HG03442 (cell line): ENCODE measurements around the gene CTSK.

Experiments
- ATAC-seq: cut with Tn5 transposase; IDR thresholded peaks from one replicate; pipeline ENCODE4 v1.9.1; 2021; ENCODE audit warnings: mild to moderate bottlenecking, moderate library complexity; ENCODE audit not compliant: unreplicated experiment

The CTSK gene

GRCh38 chr1:150763018-150763417, 45.0 kb downstream of the CTSK start:
- no peak for ATAC-seq

- no peak for ATAC-seq
Observed at GRCh38 chr1:150762552-150762951, 45.5 kb downstream of the CTSK start.

DNA sequence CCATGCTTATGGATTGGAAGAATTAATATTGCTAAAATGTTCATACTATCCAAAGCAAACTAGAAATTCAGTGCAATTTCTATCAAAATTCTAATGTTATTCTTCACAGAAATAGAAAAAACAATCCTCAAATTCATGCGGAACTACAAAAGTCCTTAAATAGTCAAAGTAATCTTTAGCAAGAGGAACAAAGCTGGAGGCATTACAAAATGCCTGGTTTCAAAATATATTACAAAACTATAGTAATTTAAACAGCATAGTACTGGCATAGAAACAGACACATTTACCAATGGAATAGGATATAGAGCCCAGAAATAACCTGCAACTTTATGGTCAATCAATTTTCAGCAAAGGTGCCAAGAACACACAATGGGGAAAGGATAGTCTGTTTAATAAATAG, 46.3 kb downstream of the CTSK start:
- no peak for ATAC-seq

DNA sequence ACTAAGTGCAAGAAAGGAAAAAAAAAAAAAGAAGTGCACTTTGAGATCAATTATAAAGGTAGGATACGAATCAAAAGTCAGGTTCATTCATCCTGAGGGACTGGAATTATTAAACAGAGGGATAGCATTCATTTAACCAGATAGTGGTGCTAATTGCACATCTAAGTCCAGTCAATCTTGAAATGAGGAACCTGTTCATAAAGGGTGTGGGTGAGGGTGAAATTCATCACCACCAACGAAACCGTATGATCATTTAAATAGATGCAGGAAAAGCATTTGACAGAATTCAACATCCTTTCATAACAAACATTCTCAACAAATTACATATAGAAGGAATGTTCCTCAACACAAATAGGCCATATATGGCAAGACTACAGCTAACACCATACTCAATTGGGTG, 48.0 kb downstream of the CTSK start:
- ATAC-seq = no peak

- no peak for ATAC-seq
Observed at GRCh38 chr1:150753416-150753815, 54.6 kb downstream of the CTSK start.

DNA sequence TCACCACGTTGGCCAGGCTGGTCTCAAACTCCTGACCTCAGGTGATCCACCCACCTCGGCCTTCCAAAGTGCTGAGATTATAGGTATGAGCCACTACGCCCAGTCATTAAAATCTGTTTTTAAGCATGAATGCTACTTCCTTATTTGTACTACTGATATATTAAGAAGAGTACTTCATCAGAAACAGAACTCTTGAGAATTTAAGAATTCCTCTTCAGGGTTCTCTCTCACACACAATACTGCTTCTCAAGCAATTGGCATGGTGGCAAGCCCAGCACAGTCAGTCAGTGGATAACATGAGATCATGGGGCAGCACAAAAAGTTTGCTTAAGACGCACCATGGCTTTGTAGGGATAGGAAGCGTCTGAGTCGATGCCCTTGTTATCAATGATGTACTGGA, 56.6 kb downstream of the CTSK start:
- no peak for ATAC-seq

GRCh38 chr1:150749720-150750311, 58.2 kb downstream of the CTSK start:
- ATAC-seq = no peak

DNA sequence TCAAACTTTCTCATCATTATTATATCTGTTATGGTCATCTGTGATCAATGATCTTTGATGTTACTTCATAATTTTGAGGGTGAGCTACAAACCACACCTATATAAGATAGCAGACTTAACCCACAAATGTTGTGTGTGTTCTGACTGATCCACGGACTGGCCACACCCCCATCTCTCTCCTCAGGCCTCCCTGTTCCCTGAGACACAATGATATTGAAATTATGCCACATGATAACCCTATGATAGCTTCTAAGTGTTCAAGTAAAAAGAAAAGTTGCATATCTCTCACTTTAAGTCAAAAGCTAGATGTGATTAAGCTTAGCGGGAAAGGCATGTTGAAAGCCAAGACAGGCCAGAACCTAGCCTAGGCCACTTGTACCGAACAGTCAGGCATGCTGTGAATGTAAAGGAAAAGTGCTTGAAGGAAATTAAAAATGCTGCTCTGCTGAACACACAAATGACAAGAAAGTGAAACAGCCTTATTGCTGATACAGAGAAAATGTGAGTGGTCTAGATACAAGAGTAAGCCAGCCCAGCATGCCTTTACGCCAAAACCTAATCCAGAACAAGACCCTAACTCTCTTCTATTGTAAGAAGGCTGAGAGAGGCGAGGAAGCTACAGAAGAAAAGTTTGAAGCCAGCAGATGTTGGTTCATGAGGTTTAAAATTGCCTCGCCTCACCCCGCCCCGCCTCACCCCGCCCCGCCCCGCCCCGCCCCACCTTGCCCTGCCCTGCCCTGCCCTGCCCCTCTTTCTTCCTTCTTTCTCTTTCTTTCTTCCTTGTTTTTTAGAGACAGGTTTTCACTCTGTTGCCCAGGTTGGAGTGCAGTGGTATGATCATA, 59.0 kb downstream of the CTSK start:
- no peak for ATAC-seq
